BLaER1 treated with 17β-estradiol and CSF1 and Interleukin-3, amounts not matched to agents 10 nM and 100 nM (cell line): Measurements from ENCODE around the gene LGI4.

Experiments used
- H3K27ac ChIP-seq, 11 experiments: shearing (Covaris generic); formaldehyde crosslinking; 2 replicates each; pipeline ENCODE4 v1.8.1; 2022
- H3K27me3 ChIP-seq, 11 experiments: shearing (Covaris generic); formaldehyde crosslinking; 2 replicates each; pipeline ENCODE4 v1.8.1; 2022
- H3K36me3 ChIP-seq, 11 experiments: shearing (Covaris generic); formaldehyde crosslinking; 2 replicates each; pipeline ENCODE4 v1.8.1; 2022
- H3K4me1 ChIP-seq, 10 experiments: shearing (Covaris generic); formaldehyde crosslinking; 2 replicates each; pipeline ENCODE4 v1.8.1; 2022
- H3K4me2 ChIP-seq, 11 experiments: shearing (Covaris generic); formaldehyde crosslinking; 2 replicates each; pipeline ENCODE4 v1.8.1; 2022
- H3K4me3 ChIP-seq, 10 experiments: shearing (Covaris generic); formaldehyde crosslinking; 2 replicates each; pipeline ENCODE4 v1.8.1; 2022
- H3K9ac ChIP-seq, 11 experiments: shearing (Covaris generic); formaldehyde crosslinking; 2 replicates each; pipeline ENCODE4 v1.8.1; 2022
- H3K9me3 ChIP-seq, 11 experiments: shearing (Covaris generic); formaldehyde crosslinking; replicated peaks in 1 of 11; 2 replicates each; pipeline ENCODE4 v1.8.1; 2022
- H4K20me1 ChIP-seq, 11 experiments: shearing (Covaris generic); formaldehyde crosslinking; 2 replicates each; pipeline ENCODE4 v1.8.1; 2022
- Cebpa-rat ChIP-seq, 11 experiments: shearing (Covaris generic); IDR thresholded peaks; 2 replicates each; pipeline ENCODE4 v1.8.1; 2022

Gene LGI4

DNA sequence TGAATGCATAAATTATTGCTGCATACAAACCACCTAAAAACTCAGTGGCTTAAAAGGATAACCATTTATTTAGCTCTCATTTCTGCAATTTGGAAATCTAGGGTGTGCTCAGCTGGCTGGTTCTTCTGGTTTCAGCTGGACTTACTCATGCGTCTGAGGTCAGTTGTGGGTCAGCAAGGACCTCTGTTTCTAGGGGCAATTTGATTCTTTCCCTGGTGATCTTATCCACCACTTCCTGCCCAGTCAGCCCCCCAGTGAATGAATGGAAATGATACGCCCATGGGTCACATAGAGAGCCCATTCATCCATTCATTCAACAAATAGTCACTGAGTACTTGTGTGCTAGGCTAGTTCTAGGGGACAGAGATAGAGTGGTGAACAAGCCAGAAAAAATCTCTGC, 29.6 kb upstream of the LGI4 start:
- H3K9me3 ChIP-seq = peaks cover 50 to 64% (median 58%) of the 10 kb centered on the region in 11 experiments
- peaks cover 17 to 37% (median 33%) of the 10 kb centered on the region in 10 experiments for H3K4me1 ChIP-seq
- no peak overlapping the region for H3K4me2 ChIP-seq
- H3K9ac ChIP-seq = no peak overlapping the region
- H3K27ac ChIP-seq = no peak overlapping the region
- no peak for TF ChIP-seq Cebpa-rat (IDR thresholded peaks at IDR 0.05)
- H3K4me3 ChIP-seq = 0 out of 20 replicates have a peak overlapping the region, but pooled peaks of 1 of the 10 experiments have one; percentile 8
- H3K27me3 ChIP-seq = no peaks in the 10 kb centered on the region
- H4K20me1 ChIP-seq = peaks cover 10 to 53% (median 15%) of the 10 kb centered on the region in 11 experiments; a peak in 17 of 22 replicates
- H3K36me3 ChIP-seq = peaks cover 93 to 100% (median 99%) of the 10 kb centered on the region in 11 experiments

DNA sequence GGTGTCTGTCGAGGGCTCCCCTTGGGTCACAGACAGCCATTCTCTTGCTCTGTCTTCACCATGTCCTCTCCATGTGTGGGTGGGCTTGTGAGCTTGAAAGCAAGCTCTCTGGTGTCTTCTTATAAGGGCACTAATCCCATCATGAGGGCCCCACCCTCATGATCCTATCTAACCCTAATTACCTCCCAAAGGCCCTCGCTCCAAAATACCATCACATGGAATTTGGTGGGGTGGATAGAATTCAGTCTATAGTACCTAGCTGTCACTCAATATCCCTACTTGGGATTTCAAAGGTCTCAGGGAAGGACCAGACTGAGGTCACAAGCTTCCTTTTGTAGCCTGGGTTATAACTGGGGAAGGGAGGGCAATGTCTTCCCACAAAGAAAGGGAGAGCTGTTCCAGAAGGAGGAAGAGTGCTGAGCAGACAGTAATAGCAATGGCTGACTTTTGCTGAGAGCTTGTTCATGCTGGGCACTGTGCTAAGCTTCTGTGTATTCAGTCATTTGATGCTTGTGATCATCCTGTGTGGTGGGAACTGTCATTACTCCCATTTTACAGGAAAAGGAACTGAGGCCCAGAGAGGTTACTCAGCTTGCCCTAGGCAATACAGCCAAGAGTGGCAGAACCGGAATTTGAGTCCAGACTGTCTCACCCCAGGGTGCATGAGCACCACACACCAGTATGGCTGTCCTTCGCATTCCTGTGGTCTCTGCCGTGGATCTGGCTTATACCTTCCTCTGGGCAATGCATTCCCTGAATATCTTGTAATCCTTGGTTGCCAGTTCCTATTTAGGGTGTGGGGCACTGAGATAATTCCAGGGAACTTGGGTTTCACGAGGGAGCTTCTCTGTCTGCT, 27.8 kb upstream of the LGI4 start:
- H3K36me3 ChIP-seq = peaks cover 93 to 100% (median 99%) of the 10 kb centered on the region in 11 experiments
- no peak for TF ChIP-seq Cebpa-rat (IDR thresholded peaks at IDR 0.05)

DNA sequence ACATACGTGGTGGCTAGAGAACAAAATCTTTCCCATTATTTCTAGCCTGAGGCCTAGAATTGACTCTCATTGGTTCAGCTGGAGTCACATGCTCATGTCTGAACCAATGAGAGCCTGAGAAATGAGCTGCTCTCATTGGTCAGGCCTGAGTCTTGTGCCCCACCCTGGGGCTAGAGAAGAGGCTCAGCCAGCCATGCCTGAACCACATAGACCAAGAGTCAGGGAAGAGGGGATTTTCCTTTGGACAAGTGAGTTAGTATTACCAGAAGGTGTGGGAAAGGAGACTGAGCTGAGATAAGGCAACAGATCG, 26.5 kb upstream of the LGI4 start:
- peaks cover 9 to 57% (median 52%) of the 10 kb centered on the region in 10 experiments for H3K4me1 ChIP-seq
- peak overlapping the region in 5 of 11 experiments; percentile 92 to 99 (median 96); a peak in 7 of 22 replicates for H3K4me2 ChIP-seq
- H3K27ac ChIP-seq = no peak overlapping the region
- H4K20me1 ChIP-seq = peaks cover 18 to 59% (median 36%) of the 10 kb centered on the region in 11 experiments; a peak in 21 of 22 replicates
- peaks cover 47 to 62% (median 55%) of the 10 kb centered on the region in 11 experiments for H3K9me3 ChIP-seq
- H3K9ac ChIP-seq = no peak overlapping the region
- peaks cover 92 to 100% (median 100%) of the 10 kb centered on the region in 11 experiments for H3K36me3 ChIP-seq
- H3K4me3 ChIP-seq = no peak overlapping the region; a peak in 1 of 20 replicates
- H3K27me3 ChIP-seq = no peaks in the 10 kb centered on the region
- TF ChIP-seq Cebpa-rat (IDR thresholded peaks at IDR 0.05) = no peak

More for the DNA sequence above, 27.8 kb upstream of the LGI4 start:
- Histone ChIP-seq H3K4me1 (peaks cover 14 to 53% (median 50%) of the 10 kb centered on the region in 10 experiments), H3K27me3 (no peaks in the 10 kb centered on the region), H3K4me3 (no peak overlapping the region; a peak in 1 of 20 replicates), H3K9ac (no peak overlapping the region), H3K4me2 (no peak overlapping the region), H4K20me1 (peaks cover 10 to 59% (median 31%) of the 10 kb centered on the region in 11 experiments; a peak in 20 of 22 replicates), H3K9me3 (peaks cover 50 to 64% (median 58%) of the 10 kb centered on the region in 11 experiments), H3K27ac (no peak overlapping the region)

DNA sequence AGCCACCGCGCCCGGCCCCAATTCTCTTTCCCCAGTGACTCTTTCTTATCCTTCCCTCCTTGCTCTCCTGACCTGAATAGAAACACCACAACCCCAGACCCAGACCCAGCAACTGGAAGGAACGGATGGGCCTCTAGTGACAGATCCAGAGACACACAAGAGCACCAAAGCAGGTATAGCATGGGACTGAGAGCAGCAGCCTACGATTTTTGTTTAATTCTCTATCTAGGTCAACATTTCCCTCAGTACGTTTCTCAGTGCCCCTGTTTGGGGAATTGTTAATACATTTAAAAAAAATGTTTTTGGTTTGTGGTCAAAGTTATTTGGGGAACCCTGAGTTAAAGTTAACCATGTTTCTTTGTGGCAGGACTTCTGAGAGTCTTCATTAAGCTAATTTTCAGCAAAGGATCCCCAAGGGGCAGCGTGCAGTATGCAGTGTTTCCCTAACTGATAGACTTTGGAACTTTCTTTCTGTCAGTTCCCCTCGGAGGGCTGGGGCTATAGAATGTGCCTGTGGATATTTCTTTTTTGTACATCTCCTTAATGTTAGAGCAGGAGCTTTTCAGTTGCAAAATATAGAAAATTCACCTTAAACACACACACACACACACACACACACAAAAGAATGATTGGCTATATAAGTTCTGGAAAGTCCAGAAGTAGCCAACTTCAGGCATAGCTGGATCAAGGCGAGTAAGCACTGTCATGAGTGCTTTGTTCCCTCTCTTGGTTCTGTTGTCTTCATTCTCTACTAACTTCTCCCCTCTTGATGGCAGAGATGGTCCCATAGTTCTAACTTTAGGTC, 26.0 kb upstream of the LGI4 start:
- Histone ChIP-seq H3K4me3 (peak overlapping the region in 1 of 10 experiments; percentile 20; a peak in 1 of 20 replicates), H3K36me3 (peaks cover 86 to 100% (median 96%) of the 10 kb centered on the region in 11 experiments), H3K4me2 (peak overlapping the region in 8 of 11 experiments; percentile 45 to 99 (median 96); a peak in 13 of 22 replicates), H3K27me3 (no peaks in the 10 kb centered on the region), H3K27ac (peak overlapping the region in 3 of 11 experiments; percentile 21 to 32 (median 21); a peak in 2 of 22 replicates), H4K20me1 (peaks cover 24 to 65% (median 41%) of the 10 kb centered on the region in 11 experiments; a peak in 21 of 22 replicates), H3K9me3 (peaks cover 41 to 56% (median 50%) of the 10 kb centered on the region in 11 experiments), H3K9ac (peak overlapping the region in 4 of 11 experiments; percentile 3 to 46 (median 36); a peak in 5 of 22 replicates), H3K4me1 (peaks cover 14 to 62% (median 54%) of the 10 kb centered on the region in 10 experiments)
- no peak for TF ChIP-seq Cebpa-rat (IDR thresholded peaks at IDR 0.05)

DNA sequence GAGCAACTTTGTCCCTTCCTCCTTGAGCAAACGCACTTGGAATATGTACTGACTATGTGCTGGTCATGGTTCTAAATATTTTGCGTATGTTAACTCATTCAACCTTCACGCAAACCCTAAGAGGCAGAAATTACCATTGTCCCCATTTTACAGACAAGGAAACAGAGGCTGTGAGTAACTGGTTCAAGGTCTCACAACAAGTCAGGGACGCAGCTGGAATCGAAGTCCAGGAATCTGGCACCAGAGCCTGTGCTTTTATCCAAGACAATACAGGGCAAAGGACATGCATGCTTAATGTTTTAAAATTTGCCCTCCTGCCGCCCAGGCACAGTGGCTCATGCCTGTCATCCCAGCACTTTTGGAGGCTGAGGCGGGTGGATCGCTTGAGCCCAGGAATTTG, 24.7 kb upstream of the LGI4 start:
- peak overlapping the region in 1 of 10 experiments; percentile 25; a peak in 1 of 20 replicates for H3K4me3 ChIP-seq
- H4K20me1 ChIP-seq = peaks cover 32 to 68% (median 50%) of the 10 kb centered on the region in 11 experiments; a peak in 21 of 22 replicates
- 0 out of 22 replicates have a peak overlapping the region, but pooled peaks of 2 of the 11 experiments have one; percentile 45 to 46 for H3K9ac ChIP-seq
- H3K27me3 ChIP-seq = no peaks in the 10 kb centered on the region
- H3K9me3 ChIP-seq = peaks cover 29 to 44% (median 38%) of the 10 kb centered on the region in 11 experiments
- peaks cover 18 to 67% (median 56%) of the 10 kb centered on the region in 10 experiments for H3K4me1 ChIP-seq
- H3K36me3 ChIP-seq = peaks cover 74 to 89% (median 84%) of the 10 kb centered on the region in 11 experiments
- no peak overlapping the region for H3K27ac ChIP-seq
- TF ChIP-seq Cebpa-rat (IDR thresholded peaks at IDR 0.05) = no peak
- H3K4me2 ChIP-seq = peak overlapping the region in 8 of 11 experiments; percentile 45 to 99 (median 96); a peak in 14 of 22 replicates

DNA sequence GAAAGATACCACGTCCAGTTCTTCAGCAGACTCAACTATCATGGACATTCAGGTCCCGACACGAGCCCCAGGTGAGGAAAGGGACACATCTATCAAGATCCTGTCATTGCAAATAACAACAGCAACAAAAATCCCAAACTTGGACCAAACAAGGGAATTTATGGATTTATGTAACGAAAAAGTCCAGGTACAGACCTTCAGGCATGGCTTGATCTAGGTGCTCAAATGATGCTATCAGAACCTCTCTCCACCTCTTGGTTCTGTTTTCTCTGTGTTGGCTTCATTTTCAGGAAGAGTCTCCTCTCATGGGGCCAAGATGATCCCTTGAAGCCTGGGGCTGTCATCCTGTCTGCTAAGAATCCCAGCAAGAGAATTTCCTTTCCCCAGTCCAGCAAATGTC, 22.6 kb upstream of the LGI4 start:
- Histone ChIP-seq H3K9ac (peak overlapping the region in 2 of 11 experiments; percentile 2 to 94; a peak in 1 of 22 replicates), H4K20me1 (peaks cover 32 to 58% (median 50%) of the 10 kb centered on the region in 11 experiments; a peak in 21 of 22 replicates), H3K27ac (no peak overlapping the region), H3K4me3 (no peak overlapping the region), H3K4me2 (peak overlapping the region in 10 of 11 experiments; percentile 31 to 99 (median 97); a peak in 19 of 22 replicates), H3K36me3 (peaks cover 52 to 67% (median 62%) of the 10 kb centered on the region in 11 experiments), H3K4me1 (peaks cover 36 to 86% (median 75%) of the 10 kb centered on the region in 10 experiments), H3K27me3 (no peaks in the 10 kb centered on the region), H3K9me3 (peaks cover 7 to 22% (median 16%) of the 10 kb centered on the region in 11 experiments; a peak in 21 of 22 replicates)
- TF ChIP-seq Cebpa-rat (IDR thresholded peaks at IDR 0.05) = no peak

DNA sequence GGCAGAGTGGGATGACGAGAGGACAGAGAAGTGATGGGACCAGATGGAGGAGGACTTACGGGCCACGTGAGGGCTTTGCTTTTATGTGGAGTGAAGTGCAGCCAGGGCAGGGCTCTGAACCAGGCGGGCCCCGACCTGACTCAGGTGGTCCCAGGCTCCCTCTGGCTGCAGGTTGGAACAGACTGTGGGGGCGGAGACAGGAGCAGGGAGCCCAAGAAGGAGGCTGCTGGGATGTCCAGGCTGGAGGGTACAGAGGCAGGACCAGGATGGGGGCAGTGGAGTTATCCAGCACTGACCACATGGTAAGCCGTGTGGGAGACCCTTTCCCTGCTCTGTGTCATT, 21.8 kb upstream of the LGI4 start:
- Histone ChIP-seq H3K36me3 (peaks cover 44 to 59% (median 54%) of the 10 kb centered on the region in 11 experiments), H3K9me3 (peaks cover 0 to 15% (median 8%) of the 10 kb centered on the region in 11 experiments; a peak in 18 of 22 replicates), H3K4me3 (peak overlapping the region in 9 of 10 experiments; percentile 68 to 99 (median 95); a peak in 14 of 20 replicates), H3K4me1 (peaks cover 40 to 90% (median 82%) of the 10 kb centered on the region in 10 experiments), H3K27me3 (no peaks in the 10 kb centered on the region), H4K20me1 (peaks cover 32 to 58% (median 49%) of the 10 kb centered on the region in 11 experiments; a peak in 21 of 22 replicates), H3K9ac (peak overlapping the region; percentile 6 to 96 (median 90); a peak in 12 of 22 replicates), H3K4me2 (peak overlapping the region; percentile 92 to 99 (median 98)), H3K27ac (0 out of 22 replicates have a peak overlapping the region, but pooled peaks of 1 of the 11 experiments have one; percentile 11)
- no peak for TF ChIP-seq Cebpa-rat (IDR thresholded peaks at IDR 0.05)
